Adrenal gland (tissue), 5 donors: ENCODE measurements around the gene EMILIN1.

Experiments
- CTCF ChIP-seq, 6 experiments: fragments of 450-650 bp in 4 of 6; fragments of 200-600 bp in 2 of 6; sonication (generic) in 1 of 6; IDR thresholded peaks; 1 replicate in 5 of 6; 2 replicates in 1 of 6; pipeline versions ENCODE4 v1.5.1 to v1.8.0; 2016 to 2021; ENCODE audit warnings: antibody characterized with exemption in 6 of 6, mild to moderate bottlenecking in 2 of 6, moderate library complexity in 1 of 6
- POLR2A ChIP-seq, 2 donors: fragments of 450-650 bp; IDR thresholded peaks; one replicate each; pipeline ENCODE4 v1.6.1; 2017; ENCODE audit warnings: antibody characterized with exemption in 2 of 2, mild to moderate bottlenecking in 2 of 2, moderate library complexity in 1 of 2
- donor health status: DM: no; HTN: no; CAD: no.

- TF ChIP-seq POLR2A (IDR thresholded peaks at IDR 0.05) (no peak), CTCF (IDR thresholded peaks at IDR 0.05) (no peak)
Measured at GRCh38 chr2:27065128-27065527, 13.3 kb upstream of the EMILIN1 start.
